ENCODE results near the gene TMPRSS6.

The TMPRSS6 gene

GRCh38 chr22:37063431-37064420 is 45.8 kb downstream of the TMPRSS6 start:
- DNase-seq = no peak

DNA sequence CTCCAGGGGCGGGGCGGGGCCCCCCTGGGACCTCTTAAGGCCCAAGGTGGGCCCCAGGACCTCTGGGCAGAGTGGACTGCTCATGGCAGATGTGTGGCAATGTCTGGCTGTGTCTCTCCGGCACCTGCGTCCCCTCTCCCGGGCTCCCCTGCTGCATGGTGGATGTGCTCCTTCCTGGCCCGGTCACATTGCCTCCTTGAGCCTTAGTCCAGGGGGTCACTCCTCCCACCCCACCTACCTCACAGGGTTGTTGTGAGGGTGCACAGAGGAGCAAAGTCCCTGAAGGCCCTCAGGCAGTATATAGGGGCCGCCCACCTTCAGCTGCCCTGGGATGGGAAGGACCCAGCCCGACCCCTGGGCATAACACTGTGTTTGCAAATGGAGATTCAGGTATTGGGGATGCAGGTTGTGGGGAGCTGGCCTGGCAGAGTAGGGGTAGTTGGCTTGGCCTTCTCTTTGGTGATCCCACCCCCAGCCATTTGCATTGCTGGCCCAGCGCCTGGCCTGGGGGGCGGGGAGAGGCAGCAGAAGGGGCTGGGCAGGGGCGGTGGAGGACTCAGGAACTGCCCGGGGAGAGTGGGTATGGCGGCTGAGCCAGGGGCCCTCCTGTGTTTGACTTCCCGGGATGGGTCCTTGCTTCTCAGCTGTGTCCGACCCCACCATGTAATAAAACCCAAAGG is 46.7 kb downstream of the TMPRSS6 start:
- no peak for DNase-seq

DNA sequence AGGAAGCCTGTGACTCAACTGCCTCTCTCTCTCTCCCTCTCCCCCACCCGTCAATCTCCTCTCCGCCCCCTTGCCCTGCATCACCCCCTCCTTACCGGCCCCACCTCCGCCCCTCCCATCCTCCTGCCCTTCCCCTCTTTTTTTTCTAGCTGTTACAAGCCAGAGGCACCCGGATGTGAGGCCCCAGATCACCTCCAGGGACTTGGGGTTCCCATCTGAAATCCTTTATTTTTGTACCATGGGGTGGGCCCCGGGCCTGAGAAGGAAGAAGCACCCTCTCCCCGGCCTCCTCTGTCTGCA is 47.2 kb downstream of the TMPRSS6 start:
- no peak for DNase-seq

GRCh38 chr22:37061611-37062375 is 47.7 kb downstream of the TMPRSS6 start:
- DNase-seq = no peak

GRCh38 chr22:37060801-37061610 is 48.5 kb downstream of the TMPRSS6 start:
- DNase-seq = no peak

- no peak for DNase-seq
These were observed 49.5 kb downstream of the TMPRSS6 start for GRCh38 chr22:37059876-37060449.

GRCh38 chr22:37058917-37059701 is 50.4 kb downstream of the TMPRSS6 start:
- no peak for DNase-seq

DNA sequence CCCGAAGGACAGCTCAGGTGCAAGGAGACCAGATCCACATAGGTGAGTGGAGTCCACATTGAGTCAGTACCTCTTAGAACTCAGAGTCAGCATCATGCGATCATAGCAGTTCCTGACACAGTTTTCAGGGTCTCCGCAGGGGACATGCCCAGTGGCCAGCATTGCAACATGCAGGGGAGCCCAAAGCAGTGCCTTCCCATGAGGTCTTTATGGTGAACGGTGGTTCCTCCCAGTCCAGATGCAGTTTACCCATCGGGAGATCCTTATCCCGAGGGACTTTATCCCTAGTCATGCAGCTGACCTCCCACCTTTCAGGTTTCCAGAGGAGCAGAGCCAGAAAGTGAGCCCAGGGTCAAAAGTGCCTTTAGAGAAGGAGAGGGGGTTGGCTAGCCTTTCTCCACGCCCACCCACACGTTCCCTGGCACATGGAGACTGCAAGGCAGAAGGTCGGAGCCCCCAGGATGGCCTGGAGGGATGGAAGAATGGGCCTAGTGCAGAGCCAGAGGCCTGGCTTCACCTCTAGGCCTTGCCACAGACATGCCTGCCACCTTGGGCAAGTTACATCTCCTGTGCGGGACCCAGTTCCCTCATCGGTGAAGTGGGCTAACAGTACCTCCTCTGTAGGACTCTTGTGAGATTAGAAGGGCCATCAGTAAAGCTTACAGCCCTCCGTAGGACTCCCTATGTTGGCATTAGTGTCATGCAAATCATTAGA is 51.6 kb downstream of the TMPRSS6 start:
- DNase-seq = no peak

DNA sequence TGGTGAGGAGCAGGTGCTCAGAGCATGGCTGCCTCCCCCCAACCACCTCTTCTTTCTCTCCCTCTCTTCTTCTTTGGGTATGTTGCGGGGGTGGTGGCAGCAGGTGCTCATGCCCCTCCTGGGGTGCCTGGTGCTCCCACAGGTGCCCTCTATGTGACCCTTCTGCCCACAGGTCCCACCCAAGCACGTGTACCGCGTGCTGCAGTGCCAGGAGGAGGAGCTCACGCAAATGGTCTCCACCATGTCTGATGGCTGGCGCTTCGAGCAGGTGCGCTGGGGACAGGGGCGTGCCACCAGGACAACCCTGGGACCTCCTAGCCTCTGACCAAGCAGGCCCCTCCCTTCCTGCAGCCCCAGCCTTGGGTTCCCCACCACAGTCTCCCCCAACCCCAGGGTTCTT is 52.3 kb downstream of the TMPRSS6 start:
- DNase-seq = no peak

GRCh38 chr22:37056246-37056645 is 53.3 kb downstream of the TMPRSS6 start:
- no peak for DNase-seq

DNA sequence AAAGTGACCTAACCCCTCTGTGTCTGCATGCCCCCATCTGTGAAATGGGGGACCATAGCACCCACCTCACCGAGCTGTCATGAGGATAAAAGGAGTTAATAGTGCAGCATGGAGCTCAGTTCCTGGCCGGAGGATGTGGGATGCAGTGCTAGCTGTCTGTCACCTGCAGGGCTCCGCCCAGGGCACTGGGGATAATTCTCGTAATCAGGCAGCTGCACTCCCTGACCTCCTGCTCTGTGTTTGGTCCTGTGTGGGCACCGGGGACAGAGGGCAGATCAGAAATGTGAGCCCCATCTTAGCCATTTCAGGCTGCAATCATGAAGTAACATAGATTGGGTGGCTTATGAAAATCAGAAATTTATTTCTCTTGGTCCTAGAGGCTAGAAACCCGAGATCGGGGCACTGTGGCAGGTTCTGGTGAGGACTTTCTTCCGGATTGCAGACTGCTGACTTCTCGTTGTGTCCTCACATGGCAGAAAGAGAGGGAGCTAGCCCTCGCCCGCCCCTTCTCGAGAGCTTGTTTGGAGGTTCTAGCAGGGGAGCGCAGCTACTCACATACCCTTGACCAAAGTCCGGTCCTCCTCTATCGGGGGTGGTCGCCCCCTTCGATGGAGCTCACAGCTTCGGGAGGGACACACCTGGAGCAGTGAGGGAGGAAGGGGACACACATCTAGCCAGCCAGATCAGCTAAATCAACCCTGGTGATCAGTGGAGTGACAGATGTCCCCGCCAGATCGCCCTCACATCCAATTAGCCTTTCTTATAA is 54.7 kb downstream of the TMPRSS6 start:
- DNase-seq = no peak

GRCh38 chr22:37054056-37054395 is 55.5 kb downstream of the TMPRSS6 start:
- DNase-seq = no peak

DNA sequence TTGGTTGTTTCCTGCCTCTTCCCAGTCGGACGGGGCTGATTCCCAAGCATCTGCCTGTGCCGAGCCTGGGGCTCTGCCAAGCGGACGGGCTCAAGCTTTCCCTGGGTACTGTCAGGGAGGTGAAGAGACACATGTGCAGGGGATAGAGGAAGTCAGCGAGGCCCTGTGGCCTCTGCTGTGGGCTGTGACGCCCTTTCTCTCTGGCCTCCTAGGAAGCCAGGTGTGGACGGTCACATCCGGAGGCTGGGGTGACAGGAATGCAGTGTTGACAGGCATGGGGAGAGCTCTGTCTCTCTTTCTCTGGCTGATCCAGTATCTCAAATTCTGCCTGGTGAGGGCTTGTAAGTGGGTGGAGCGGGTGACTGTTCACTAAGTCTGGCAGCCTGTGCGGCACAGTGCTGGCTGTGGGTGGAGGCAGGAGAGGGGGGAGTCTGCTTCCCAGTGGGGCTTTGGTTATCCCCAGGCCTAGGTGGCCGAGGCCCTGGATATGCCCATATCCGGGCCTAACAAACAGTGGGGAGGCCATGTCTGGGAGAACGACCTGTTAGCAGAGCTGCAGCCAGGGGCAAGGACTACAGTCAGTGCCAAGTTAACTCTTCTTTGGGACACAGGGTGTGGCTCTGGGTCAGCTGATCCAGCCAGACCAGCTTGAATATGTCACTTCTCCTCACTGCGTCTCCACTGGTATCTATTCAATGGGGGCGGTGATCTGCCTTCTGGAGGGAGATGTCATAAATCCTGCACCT is 56.0 kb downstream of the TMPRSS6 start:
- no peak for DNase-seq

DNA sequence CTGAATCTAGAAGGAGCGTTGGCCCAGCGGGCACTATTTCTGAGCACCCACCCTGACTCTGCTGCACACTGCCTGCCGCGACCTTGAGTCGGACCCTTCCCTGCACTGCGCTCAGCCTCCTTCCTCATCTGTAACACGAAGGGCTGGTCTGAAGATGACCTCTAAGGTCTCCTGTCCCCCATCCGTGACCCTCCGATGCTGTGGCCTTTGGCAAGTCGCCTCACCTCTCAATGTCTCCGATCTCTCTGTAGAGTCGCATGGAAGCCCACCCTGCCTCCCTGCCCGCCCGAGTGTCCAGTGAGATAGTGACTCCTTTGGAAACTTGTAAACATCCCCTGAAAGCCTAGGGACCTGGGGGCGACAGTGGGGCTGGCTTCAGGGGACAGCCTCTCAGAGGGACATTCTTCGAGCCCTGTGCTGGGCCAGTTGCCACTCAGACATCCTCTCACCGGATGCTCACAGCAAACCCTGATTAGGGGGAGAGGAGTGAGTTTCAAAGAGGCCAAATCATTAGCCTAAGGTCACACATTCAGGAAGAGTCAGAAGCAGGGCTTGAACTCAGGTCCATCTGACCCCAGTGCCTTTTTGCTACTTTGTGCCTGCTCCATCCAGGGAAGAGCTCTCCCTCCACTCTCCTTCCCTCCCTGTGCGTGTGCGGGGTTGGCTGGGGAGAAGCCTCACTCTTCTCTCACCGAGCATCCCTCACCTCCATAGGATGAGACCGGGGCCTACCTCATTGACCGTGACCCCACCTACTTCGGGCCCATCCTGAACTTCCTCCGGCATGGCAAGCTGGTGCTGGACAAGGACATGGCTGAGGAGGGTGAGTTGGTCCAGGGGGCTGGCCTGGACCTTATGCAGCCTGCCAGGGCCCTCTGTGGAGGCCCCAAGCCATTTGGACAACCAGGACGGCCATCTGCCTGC is 56.9 kb downstream of the TMPRSS6 start:
- DNase-seq = no peak

- peak; percentile 82 for DNase-seq
These were observed 57.8 kb downstream of the TMPRSS6 start, which contains the start of gene KCTD17 for GRCh38 chr22:37051391-37052385. KCTD17 (plus strand) TSS chr22:37051742; CDS start chr22:37051761, 19 bp downstream.

- DNase-seq = no peak
These were observed 58.6 kb downstream of the TMPRSS6 start for GRCh38 chr22:37050913-37051312.

GRCh38 chr22:37049224-37049623 is 60.3 kb downstream of the TMPRSS6 start:
- DNase-seq = no peak
